ENCODE measurements around the gene KIF1B.

KIF1B gene

DNA sequence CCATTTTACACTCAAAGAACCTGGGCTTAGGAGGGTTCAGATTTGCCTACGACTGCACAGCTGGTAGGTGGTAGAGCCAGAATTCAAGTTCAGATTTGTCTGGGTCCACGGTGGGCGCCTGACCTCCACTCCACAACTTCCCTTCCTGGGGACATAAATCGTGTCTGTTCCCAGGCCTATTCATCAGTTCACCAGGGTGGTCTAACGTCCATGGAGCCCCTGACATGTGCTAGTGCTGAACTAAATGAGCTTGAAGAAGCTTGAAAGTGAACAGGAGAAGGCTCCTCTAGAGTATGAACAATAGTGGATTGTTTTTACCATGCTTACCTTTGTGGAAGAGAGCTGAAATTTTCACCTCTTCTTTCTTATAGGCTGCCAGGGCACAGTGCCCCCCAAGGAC is 32.5 kb upstream of the KIF1B start:
- Histone ChIP-seq H3K4me2 (no peak overlapping the region), H3K27me3 (ENCODE audit: insufficient read depth, low read depth) (no peaks in the 10 kb centered on the region), H3K36me3 (ENCODE audit: insufficient read depth) (no peaks in the 10 kb centered on the region), H2AFZ (ENCODE audit: low read depth) (no peak overlapping the region), H3K9ac (no peak overlapping the region), H3K79me2 (ENCODE audit: insufficient read depth, low read depth) (no peaks in the 10 kb centered on the region), H3K27ac (no peak overlapping the region), H3K4me3 (IDR thresholded peaks at IDR 0.05; ENCODE audit: insufficient read depth, low read depth, low read length) (no peak overlapping the region), H4K20me1 (ENCODE audit: insufficient read depth) (no peaks in the 10 kb centered on the region), H3K4me1 (ENCODE audit: low read depth, poor library complexity, severe bottlenecking) (no peaks in the 10 kb centered on the region)
- TF ChIP-seq, protein P1, sequence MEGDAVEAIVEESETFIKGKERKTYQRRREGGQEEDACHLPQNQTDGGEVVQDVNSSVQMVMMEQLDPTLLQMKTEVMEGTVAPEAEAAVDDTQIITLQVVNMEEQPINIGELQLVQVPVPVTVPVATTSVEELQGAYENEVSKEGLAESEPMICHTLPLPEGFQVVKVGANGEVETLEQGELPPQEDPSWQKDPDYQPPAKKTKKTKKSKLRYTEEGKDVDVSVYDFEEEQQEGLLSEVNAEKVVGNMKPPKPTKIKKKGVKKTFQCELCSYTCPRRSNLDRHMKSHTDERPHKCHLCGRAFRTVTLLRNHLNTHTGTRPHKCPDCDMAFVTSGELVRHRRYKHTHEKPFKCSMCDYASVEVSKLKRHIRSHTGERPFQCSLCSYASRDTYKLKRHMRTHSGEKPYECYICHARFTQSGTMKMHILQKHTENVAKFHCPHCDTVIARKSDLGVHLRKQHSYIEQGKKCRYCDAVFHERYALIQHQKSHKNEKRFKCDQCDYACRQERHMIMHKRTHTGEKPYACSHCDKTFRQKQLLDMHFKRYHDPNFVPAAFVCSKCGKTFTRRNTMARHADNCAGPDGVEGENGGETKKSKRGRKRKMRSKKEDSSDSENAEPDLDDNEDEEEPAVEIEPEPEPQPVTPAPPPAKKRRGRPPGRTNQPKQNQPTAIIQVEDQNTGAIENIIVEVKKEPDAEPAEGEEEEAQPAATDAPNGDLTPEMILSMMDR (conservative IDR thresholded peaks at IDR 0.05; ENCODE audit: low read depth, low read length): no peak

DNA sequence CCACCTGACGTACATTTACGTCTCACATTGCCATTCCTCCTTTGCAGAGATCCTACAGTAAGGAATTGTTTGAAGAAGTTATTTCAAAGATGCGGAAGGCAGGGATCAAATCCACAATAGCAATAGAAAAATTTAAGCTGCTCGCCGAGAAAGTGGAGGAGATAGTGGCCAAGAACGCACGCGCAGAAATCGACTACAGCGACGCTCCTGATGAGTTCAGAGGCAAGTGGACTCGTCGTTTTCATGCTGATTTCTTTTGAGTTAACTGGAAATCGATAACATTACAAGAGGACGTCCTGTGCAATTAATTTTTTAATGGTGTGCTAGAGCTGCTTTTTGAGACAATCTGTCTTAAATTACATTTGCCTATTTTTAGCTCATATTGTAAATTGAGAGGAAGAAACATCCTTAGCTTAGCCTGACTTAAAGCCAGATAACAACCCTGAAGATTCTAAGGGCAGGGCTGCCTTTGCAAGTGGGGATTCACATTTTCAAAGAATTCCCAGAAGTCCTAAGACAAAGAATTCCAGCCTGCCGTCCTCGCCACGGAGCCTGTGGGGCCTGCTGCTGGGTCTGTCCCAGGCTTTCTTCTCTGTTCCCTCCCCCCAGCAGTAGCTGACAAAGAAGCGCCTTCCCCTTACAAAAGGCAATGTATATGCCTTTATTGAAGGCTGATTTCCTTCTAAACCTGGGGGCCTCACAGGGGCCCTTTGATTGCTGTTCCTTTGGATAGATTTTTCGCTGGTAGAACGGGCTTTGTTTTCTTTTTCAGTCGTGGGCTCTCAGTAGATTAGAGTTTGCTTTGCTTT is 31.6 kb upstream of the KIF1B start:
- Histone ChIP-seq H3K27me3 (ENCODE audit: insufficient read depth, low read depth) (no peaks in the 10 kb centered on the region), H3K27ac (no peak overlapping the region), H3K4me2 (no peak overlapping the region), H3K4me3 (IDR thresholded peaks at IDR 0.05; ENCODE audit: insufficient read depth, low read depth, low read length) (no peak overlapping the region), H3K79me2 (ENCODE audit: insufficient read depth, low read depth) (no peaks in the 10 kb centered on the region), H3K9ac (no peak overlapping the region), H3K36me3 (ENCODE audit: insufficient read depth) (no peaks in the 10 kb centered on the region), H2AFZ (ENCODE audit: low read depth) (no peak overlapping the region), H3K4me1 (ENCODE audit: low read depth, poor library complexity, severe bottlenecking) (no peaks in the 10 kb centered on the region), H4K20me1 (ENCODE audit: insufficient read depth) (no peaks in the 10 kb centered on the region)
- TF ChIP-seq, protein P1 (conservative IDR thresholded peaks at IDR 0.05; ENCODE audit: low read depth, low read length): no peak

DNA sequence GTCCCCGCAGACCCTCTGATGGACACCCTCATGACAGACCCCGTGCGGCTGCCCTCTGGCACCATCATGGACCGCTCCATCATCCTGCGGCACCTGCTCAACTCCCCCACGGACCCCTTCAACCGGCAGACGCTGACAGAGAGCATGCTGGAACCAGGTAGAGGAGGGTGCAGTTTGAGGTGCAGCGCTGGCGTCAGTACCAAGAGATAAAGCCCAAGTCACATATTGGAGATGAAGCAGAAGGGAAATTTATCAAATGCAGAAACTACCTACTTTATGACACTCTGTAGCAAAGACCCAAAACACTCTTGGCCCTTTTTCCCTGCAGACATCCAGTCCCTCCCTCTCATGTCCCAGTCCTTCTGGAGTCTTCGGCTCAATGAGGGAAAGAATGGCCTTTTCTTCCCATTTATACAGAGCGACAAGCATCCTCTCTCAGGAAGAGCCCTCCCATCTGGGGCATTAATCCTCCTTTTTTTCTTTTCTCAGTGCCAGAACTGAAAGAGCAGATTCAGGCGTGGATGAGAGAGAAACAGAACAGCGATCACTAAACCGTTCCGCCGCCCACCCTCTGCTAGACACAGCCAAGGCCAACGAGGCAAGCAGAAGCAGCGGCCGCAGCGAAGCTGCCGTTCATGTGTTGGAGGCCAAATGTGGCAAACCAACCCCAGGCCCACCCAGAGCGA is 30.8 kb upstream of the KIF1B start:
- no peak overlapping the region for H3K27ac ChIP-seq
- no peaks in the 10 kb centered on the region for H3K27me3 ChIP-seq (ENCODE audit: insufficient read depth, low read depth)
- H3K4me3 ChIP-seq (IDR thresholded peaks at IDR 0.05; ENCODE audit: insufficient read depth, low read depth, low read length): no peak overlapping the region
- no peaks in the 10 kb centered on the region for H3K4me1 ChIP-seq (ENCODE audit: low read depth, poor library complexity, severe bottlenecking)
- no peaks in the 10 kb centered on the region for H3K79me2 ChIP-seq (ENCODE audit: insufficient read depth, low read depth)
- TF ChIP-seq, protein P1 (conservative IDR thresholded peaks at IDR 0.05; ENCODE audit: low read depth, low read length): no peak
- no peak overlapping the region for H2AFZ ChIP-seq (ENCODE audit: low read depth)
- no peak overlapping the region for H3K9ac ChIP-seq
- no peaks in the 10 kb centered on the region for H4K20me1 ChIP-seq (ENCODE audit: insufficient read depth)
- H3K36me3 ChIP-seq (ENCODE audit: insufficient read depth): no peaks in the 10 kb centered on the region
- no peak overlapping the region for H3K4me2 ChIP-seq

DNA sequence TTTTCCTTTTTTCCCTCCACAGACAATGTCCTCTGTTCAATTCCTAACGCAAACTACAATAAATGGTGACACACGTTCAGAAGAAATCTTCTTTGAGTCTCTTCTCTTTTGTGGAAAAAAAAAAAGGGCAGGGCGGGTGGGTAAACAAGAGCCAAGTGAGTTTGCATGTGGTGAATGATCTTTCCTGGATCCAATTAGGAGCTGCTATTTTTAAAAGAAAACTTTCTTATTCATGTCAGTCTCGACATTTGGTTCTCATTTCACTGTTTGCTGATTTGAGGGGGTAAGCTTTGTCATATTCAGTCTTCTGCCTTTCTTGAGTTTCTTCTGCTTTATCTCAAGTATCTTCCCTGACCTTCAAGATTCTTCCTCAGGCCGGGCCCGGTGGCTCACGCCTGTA is 29.2 kb upstream of the KIF1B start:
- Histone ChIP-seq H2AFZ (ENCODE audit: low read depth) (no peak overlapping the region), H3K27me3 (ENCODE audit: insufficient read depth, low read depth) (no peaks in the 10 kb centered on the region), H3K79me2 (ENCODE audit: insufficient read depth, low read depth) (no peaks in the 10 kb centered on the region), H3K36me3 (ENCODE audit: insufficient read depth) (no peaks in the 10 kb centered on the region), H3K4me1 (ENCODE audit: low read depth, poor library complexity, severe bottlenecking) (no peaks in the 10 kb centered on the region), H3K27ac (no peak overlapping the region), H3K4me3 (IDR thresholded peaks at IDR 0.05; ENCODE audit: insufficient read depth, low read depth, low read length) (no peak overlapping the region), H3K9ac (no peak overlapping the region), H3K4me2 (no peak overlapping the region), H4K20me1 (ENCODE audit: insufficient read depth) (no peaks in the 10 kb centered on the region)
- TF ChIP-seq, protein P1 (conservative IDR thresholded peaks at IDR 0.05; ENCODE audit: low read depth, low read length): no peak

Data from KMS-11 (cell line).